Measurements from ENCODE around the gene SNX9. TPM values are rescaled to one million over a fixed set of nuclear protein-coding genes. Genes with fewer than 3 reads are reported as not detected.

Gene SNX9
- polyA plus RNA-seq, 1 donor (not counting 4 experiments of a cell fraction or from before 2014, with no cell fraction given), result 37.8 TPM

GRCh38 chr6:157975456-157975855 lies 152.4 kb downstream of the SNX9 start:
- H3K4me3 ChIP-seq (ENCODE audit: control insufficient read depth in 2 of 3, extremely low read depth in 1 of 3, insufficient read depth in 2 of 3, low read depth in 1 of 3, low read length in 3 of 3), result no peak overlapping the region
- dilution Hi-C loops (cut with MboI; ENCODE audit: extremely low pct_ligation_motif_present, low sequenced_read_pairs), result no loop called here
- no peaks in the 10 kb centered on the region for H3K9me1 ChIP-seq (ENCODE audit: control insufficient read depth, extremely low read depth, insufficient read depth, low read length)
- H4K20me1 ChIP-seq (ENCODE audit: control insufficient read depth, extremely low read depth, insufficient read depth, low read length), result no peaks in the 10 kb centered on the region
- no peaks in the 10 kb centered on the region for H3K9me3 ChIP-seq (ENCODE audit: control insufficient read depth, low read depth, low read length)
- no peak for TF ChIP-seq EZH2 (IDR thresholded peaks at IDR 0.05; ENCODE audit: low read length)
- TF ChIP-seq, protein P1, sequence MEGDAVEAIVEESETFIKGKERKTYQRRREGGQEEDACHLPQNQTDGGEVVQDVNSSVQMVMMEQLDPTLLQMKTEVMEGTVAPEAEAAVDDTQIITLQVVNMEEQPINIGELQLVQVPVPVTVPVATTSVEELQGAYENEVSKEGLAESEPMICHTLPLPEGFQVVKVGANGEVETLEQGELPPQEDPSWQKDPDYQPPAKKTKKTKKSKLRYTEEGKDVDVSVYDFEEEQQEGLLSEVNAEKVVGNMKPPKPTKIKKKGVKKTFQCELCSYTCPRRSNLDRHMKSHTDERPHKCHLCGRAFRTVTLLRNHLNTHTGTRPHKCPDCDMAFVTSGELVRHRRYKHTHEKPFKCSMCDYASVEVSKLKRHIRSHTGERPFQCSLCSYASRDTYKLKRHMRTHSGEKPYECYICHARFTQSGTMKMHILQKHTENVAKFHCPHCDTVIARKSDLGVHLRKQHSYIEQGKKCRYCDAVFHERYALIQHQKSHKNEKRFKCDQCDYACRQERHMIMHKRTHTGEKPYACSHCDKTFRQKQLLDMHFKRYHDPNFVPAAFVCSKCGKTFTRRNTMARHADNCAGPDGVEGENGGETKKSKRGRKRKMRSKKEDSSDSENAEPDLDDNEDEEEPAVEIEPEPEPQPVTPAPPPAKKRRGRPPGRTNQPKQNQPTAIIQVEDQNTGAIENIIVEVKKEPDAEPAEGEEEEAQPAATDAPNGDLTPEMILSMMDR (optimal IDR thresholded peaks at IDR 0.05 in 1 of 3, IDR thresholded peaks at IDR 0.05 in 1 of 3, conservative IDR thresholded peaks at IDR 0.05 in 1 of 3; ENCODE audit: extremely low read depth in 1 of 3, insufficient read depth in 2 of 3, low read length in 3 of 3), result no peak
- no peaks in the 10 kb centered on the region for H3K79me2 ChIP-seq (ENCODE audit: control insufficient read depth, insufficient read depth, low read length)
- H3K4me1 ChIP-seq (ENCODE audit: control insufficient read depth, extremely low read depth, insufficient read depth, low read length), result peaks cover 3% of the 10 kb centered on the region
- DNase-seq (ENCODE audit: low read depth, low spot score) (no peak), FAIRE-seq (no peak)
- no peak overlapping the region for H3K9ac ChIP-seq (ENCODE audit: control insufficient read depth, extremely low read depth, insufficient read depth, low read length)
- no peak overlapping the region for H3K27ac ChIP-seq (ENCODE audit: control insufficient read depth, insufficient read depth, low read length)
- no peak overlapping the region for H3K4me2 ChIP-seq (ENCODE audit: control insufficient read depth, extremely low read depth, insufficient read depth, low read depth, low read length)
- no peaks in the 10 kb centered on the region for H3K36me3 ChIP-seq (ENCODE audit: control insufficient read depth in 2 of 2, extremely low read depth in 1 of 2, insufficient read depth in 2 of 2, low read length in 2 of 2)
- no peak overlapping the region for H2AFZ ChIP-seq (ENCODE audit: control insufficient read depth, low read length)
- H3K27me3 ChIP-seq (ENCODE audit: control insufficient read depth, extremely low read depth, insufficient read depth, low read length), result no peaks in the 10 kb centered on the region

GRCh38 chr6:157976345-157977175 lies 153.5 kb downstream of the SNX9 start:
- FAIRE-seq, result no peak
- H3K27ac ChIP-seq (ENCODE audit: control insufficient read depth, insufficient read depth, low read length), result no peak overlapping the region

More at GRCh38 chr6:157976345-157977175, 153.5 kb downstream of the SNX9 start:
- no peak overlapping the region for H3K9ac ChIP-seq (ENCODE audit: control insufficient read depth, extremely low read depth, insufficient read depth, low read length)
- no peaks in the 10 kb centered on the region for H3K27me3 ChIP-seq (ENCODE audit: control insufficient read depth, extremely low read depth, insufficient read depth, low read length)
- no peaks in the 10 kb centered on the region for H3K9me3 ChIP-seq (ENCODE audit: control insufficient read depth, low read depth, low read length)
- no peaks in the 10 kb centered on the region for H3K36me3 ChIP-seq (ENCODE audit: control insufficient read depth in 2 of 2, extremely low read depth in 1 of 2, insufficient read depth in 2 of 2, low read length in 2 of 2)
- no peak for DNase-seq (ENCODE audit: low read depth, low spot score)
- no peak overlapping the region for H3K4me2 ChIP-seq (ENCODE audit: control insufficient read depth, extremely low read depth, insufficient read depth, low read depth, low read length)
- no peaks in the 10 kb centered on the region for H4K20me1 ChIP-seq (ENCODE audit: control insufficient read depth, extremely low read depth, insufficient read depth, low read length)
- no peaks in the 10 kb centered on the region for H3K79me2 ChIP-seq (ENCODE audit: control insufficient read depth, insufficient read depth, low read length)
- H3K9me1 ChIP-seq (ENCODE audit: control insufficient read depth, extremely low read depth, insufficient read depth, low read length), result no peaks in the 10 kb centered on the region
- peaks cover 3% of the 10 kb centered on the region for H3K4me1 ChIP-seq (ENCODE audit: control insufficient read depth, extremely low read depth, insufficient read depth, low read length)
- no peak overlapping the region for H3K4me3 ChIP-seq (ENCODE audit: control insufficient read depth in 2 of 3, extremely low read depth in 1 of 3, insufficient read depth in 2 of 3, low read depth in 1 of 3, low read length in 3 of 3)
- TF ChIP-seq EZH2 (IDR thresholded peaks at IDR 0.05; ENCODE audit: low read length), result no peak
- TF ChIP-seq, protein P1 (optimal IDR thresholded peaks at IDR 0.05 in 1 of 3, IDR thresholded peaks at IDR 0.05 in 1 of 3, conservative IDR thresholded peaks at IDR 0.05 in 1 of 3; ENCODE audit: extremely low read depth in 1 of 3, insufficient read depth in 2 of 3, low read length in 3 of 3), result no peak
- H2AFZ ChIP-seq (ENCODE audit: control insufficient read depth, low read length), result no peak overlapping the region
- dilution Hi-C loops (cut with MboI; ENCODE audit: extremely low pct_ligation_motif_present, low sequenced_read_pairs), result no loop called here
